HG02943 (cell line): ENCODE measurements around the gene BABAM1.
"Not testable (repeated sequence)": the region's sequence is repeated elsewhere in the genome, so short reads cannot be mapped to it uniquely, and the experiment has no call there.

Experiments
- ATAC-seq: cut with Tn5 transposase; IDR thresholded peaks from one replicate; pipeline ENCODE4 v1.9.1; 2021; ENCODE audit warnings: mild to moderate bottlenecking, low read depth, moderate library complexity; ENCODE audit not compliant: unreplicated experiment

BABAM1 gene

GRCh38 chr19:17266589-17266974 is 661 bp upstream of the BABAM1 start:
- ATAC-seq = peak; percentile 5

GRCh38 chr19:17268754-17269153 is 1.5 kb downstream of the BABAM1 start:
- ATAC-seq = no peak

DNA sequence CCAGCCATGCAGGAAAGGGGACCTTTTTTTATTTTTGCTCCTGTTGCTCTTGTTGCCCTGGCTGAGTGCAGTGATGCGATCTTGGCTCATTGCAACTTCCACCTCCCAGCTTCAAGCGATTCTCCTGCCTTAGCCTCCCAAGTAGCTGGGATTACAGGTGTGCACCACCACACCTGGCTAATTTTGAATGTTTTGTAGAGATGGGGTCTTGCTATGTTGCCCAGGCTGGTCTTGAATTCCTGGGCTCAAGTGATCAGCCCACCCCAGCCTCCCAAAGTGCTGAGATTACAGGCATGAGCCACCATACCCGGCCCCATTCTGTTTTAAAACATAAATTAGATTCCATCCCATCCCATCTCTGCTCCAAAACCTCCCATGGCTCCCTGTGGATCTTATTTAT is 7.6 kb downstream of the BABAM1 start:
- not testable (repeated sequence) for ATAC-seq

GRCh38 chr19:17275441-17276175 is 8.4 kb downstream of the BABAM1 start:
- no peak for ATAC-seq

DNA sequence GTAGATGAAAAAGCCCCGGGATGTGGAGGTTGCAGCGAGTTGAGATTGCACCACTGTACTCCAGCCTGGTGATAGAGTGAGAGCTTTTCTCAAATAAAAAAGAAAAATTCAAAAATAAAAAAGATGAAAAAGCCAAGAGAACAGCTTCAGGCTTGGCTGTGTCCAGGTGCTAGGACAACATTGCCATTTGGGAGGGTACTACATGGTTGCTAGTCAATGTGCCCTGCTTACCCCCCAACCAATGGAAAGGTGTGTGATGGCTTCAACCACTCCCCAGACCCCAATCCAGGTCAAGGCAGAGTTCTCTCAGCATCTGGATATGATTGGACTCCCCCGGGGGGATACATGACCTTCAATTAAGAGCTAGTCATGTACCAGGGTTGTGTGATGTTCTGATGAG is 12.2 kb downstream of the BABAM1 start:
- ATAC-seq = no peak

DNA sequence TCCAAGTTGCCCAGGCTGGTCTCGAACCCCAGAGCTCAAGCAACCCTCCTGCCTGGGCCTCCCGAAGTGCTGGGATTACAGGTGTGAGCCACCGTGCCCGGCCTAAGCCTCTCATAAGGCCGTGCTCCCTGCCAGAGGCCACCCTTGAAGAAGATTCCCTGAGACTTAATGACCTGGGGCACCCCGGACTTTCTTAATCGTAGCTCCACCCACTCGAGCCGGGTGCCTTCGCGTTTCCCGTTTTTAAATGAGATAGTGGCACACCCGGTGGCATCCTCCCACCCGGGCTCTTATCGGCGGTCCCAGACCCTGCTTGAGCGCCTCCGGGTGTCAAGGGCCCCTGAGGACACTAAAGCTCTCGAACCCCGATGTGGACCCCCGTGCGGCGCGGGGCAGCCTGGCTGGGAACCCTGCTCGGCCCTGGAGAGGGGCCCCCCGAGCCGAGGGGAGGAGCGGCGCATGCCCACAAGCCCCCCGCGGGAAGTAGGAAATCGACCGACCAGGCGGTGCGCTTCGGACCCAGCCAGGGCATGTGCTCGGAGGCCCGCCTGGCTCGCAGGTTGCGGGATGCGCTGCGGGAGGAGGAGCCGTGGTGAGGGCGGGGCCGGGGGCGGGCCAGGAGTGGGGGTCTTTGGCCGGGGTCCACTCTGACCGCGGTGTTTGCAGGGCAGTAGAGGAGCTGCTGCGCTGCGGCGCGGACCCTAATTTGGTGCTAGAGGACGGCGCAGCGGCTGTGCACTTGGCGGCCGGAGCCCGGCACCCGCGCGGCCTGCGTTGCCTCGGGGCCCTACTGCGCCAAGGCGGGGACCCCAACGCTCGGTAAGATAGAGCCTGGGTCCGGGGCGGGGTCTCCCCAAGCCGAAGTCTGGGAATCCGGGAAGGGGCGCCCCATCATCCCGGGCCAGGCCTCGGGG is 14.4 kb downstream of the BABAM1 start, which contains the start of gene ANKLE1:
Gene ANKLE1, plus strand, starts transcription at position 511 of the 914 bp plus-strand sequence. Its CDS starts 20 bp downstream, at position 531.
- ATAC-seq = no peak

- no peak for ATAC-seq
Measured at GRCh38 chr19:17282488-17283125, 15.4 kb downstream of the BABAM1 start.

DNA sequence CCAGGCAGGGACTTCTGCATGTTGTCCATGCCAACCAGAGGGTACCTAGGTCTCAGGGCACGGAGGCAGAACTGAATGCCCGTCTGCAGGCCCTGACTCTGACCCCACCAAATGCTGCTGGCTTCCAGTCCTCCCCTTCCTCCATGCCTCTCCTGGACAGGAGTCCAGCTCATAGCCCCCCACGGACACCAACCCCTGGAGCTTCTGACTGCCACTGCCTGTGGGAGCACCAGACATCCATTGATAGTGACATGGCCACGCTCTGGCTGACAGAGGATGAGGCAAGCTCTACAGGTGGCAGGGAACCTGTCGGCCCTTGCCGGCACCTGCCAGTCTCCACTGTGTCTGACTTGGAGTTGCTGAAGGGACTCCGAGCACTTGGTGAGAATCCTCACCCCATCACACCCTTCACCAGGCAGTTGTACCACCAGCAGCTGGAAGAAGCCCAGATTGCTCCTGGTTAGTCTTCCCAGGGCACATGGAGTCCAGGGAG is 16.3 kb downstream of the BABAM1 start:
- no peak for ATAC-seq

DNA sequence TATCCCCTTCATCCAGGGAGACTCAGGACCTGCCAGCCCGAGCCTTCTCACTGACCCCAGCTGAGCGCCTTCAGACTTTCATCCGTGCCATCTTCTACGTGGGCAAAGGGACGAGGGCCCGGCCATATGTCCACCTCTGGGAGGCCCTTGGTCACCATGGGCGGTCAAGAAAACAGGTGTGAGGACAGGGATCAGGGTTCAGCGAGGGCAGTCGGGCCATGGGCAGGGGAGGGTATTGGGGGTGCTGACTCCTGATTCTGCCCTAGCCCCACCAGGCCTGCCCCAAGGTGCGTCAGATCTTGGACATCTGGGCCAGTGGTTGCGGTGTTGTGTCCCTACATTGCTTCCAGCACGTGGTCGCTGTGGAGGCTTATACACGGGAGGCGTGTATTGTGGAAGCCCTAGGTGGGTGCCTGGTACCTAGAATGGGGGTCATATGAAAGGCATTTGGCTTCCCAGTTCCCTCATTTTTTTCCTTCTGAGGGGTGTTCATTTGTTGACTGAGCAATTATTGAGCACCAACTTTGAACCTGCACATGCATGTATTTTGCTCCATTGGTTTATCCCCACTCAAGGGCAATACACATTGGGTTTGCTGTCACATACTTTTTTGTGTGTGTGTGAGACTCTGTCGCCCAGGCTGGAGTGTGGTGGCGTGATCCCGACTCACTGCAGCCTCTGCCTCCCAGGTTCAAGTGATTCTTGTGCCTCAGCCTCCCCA is 18.3 kb downstream of the BABAM1 start:
- no peak for ATAC-seq

DNA sequence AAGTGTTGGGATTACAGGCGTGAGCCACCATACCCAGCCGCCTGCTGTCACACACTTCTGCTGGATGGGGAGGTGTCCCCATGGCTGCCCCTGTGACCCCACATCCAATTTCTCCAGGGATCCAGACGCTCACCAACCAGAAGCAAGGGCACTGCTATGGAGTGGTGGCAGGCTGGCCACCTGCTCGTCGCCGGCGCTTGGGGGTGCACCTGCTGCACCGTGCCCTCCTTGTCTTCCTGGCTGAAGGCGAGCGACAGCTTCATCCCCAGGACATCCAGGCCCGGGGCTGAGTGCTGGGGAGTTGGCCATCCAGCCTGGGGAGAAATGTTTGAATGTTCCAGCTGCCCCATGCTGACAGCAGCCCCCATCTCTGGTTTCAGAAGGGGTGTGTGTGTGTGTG is 19.0 kb downstream of the BABAM1 start:
- ATAC-seq = no peak

DNA sequence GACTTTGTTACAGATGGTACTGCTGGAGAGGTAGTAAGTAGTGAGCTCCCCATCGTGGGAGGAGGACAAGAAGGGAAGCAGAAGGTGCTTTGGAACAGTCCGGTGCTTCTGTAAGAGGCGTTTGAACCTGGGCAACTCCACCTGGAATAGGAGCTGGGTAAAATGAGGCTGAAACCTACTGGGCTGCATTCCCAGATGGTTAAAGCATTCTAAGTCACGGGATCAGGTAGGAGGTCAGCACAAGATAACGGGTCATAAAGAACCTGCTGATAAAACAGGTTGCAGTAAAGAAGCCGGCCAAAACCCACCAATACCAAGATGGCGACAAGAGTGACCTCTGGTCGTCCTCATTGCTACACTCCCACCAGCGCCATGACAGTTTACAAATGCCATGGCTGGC is 19.5 kb downstream of the BABAM1 start:
- ATAC-seq = no peak

- ATAC-seq = no peak
Measured at GRCh38 chr19:17289489-17289888, 22.2 kb downstream of the BABAM1 start.

DNA sequence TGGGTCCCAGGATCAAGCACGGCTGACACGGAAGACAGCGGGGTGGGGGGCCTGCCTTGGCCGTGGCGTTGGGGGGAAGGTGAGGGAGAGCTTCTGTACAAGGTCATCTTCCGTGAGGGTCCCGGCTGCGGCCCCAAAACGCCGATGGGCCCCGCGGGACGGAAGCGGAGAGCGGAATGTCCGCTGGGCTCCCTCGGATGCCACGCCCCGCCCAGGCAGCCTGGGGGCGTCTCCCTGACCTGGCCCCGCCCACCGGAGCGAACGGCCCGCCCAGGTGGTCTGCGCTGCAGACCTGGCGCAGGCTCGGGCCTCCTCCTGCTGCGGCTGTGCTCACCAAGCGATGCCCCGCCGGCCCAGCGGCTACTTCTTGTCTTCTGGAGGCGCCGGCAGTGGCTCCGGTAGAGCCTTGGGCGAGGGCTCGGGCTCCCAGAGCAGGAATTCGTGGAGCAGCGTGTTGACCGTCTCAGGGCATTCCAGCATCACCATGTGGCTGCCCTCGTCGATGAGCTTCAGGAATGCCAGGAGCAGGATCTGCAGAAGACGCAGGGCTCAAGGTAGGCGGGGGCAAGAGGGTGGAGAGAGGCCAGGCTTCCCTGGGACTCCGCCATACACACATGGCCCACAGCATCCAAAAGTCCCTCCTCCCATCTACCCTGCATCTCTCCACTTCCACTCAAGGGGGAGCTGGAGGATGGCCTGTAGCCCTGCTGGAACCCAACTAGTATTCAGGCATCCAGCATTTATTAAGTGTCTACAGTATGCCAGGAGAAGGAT is 25.2 kb downstream of the BABAM1 start:
- no peak for ATAC-seq

DNA sequence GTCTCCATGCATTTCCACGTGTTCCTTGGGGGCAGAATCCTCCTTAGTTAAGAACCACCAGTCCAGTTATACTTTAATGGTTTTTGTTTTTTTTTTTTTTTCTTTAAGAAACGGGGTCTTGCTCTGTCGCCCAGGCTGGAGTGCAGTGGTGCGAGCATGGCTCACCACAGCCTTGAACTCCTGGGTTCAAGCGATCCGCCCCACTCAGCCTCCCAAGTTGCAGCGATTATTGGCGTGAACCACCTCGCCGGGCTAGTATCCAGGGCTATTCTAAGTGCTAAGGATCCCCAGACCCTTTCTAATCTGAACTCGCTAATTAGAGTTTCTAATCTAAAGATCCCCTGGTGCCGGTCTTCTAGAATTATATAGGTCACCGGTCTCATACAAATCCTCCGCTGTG is 26.4 kb downstream of the BABAM1 start:
- no peak for ATAC-seq

GRCh38 chr19:17294051-17294891 is 27.0 kb downstream of the BABAM1 start:
- no peak for ATAC-seq

DNA sequence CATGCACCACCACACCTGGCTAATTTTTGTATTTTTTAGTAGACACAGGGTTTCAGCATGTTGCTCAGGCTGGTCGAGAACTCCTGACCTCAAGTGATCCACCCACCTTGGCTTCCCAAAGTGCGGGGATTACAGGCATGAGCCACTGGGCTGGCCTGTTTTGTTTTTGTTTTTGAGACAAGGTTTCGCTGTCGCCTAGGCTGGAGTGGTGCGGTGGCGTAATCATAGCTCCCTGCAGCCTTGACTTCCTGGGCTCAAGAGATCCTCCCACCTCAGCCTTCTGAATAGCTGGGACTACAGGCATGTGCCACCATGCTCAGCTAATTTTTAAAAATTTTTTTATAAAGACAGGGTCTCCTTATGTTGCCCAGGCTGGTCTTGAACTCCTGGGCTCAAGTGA is 28.3 kb downstream of the BABAM1 start:
- ATAC-seq = not testable (repeated sequence)

DNA sequence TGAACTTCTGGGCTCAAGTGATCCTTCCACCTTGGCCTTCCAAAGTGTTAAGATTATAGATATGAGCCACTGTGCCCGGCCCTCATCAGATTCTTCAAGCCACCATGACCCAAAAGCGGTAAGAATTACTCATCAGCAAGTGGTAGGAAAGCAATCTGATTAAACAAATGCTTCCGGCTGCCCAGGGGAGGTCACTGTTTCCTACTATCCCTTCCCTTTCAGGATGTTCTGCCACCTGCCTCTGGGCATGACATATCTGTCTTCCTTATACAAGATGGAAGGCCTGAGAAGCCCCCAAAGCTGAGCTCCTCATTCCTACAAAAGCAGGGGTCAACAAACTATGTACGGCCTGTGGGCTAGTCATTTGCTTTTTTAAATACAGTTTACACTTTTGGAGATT is 29.0 kb downstream of the BABAM1 start:
- no peak for ATAC-seq

GRCh38 chr19:17296976-17297375 is 29.7 kb downstream of the BABAM1 start:
- no peak for ATAC-seq
